Activated CD4-positive, alpha-beta T cell treated with anti-CD3 and anti-CD28 coated beads for 1 hour (primary cell): ENCODE measurements around the gene ANAPC13.

Source experiments
- DNase-seq: peaks from one replicate; pipeline ENCODE4 v3.0.0-alpha.2; 2020

Gene ANAPC13

DNA sequence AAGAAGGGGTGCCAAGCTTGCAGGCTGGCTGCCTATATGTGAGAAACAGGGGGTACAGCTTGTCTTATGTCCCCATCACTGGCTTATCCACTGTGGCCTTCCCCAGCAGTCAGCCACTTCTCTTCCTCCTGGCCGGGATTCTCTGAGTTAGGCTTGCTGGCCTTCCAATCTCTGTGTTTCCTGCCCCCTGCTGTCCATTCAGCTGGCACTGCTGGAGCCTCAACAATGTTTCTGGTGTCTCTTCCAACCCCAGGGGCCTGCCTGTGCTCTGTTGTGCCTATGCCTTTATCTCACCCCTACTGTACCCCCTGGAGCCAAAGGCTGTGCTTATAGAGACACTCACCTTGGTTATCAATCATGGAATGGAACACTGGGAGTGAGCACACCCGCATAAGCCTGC, 36.5 kb downstream of the ANAPC13 start:
- DNase-seq, result no peak

DNA sequence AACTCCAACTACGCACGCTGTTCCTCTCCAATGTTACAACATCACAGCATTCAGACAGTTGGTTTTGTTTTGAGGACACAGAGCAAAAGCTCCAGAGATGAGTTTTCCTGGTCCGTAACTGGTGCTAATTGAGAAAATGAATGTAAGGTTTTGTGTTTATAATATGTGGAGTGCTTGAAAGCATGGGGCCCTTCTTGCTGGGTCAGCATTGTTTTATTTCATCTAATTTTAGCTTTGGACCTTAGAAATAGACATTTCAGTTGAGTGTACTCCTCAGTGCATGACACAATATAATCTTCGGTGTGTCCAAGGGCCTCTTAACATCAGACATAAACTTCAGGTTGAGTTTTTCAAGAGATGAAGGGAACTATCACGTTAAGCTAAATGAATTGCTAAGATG, 37.1 kb downstream of the ANAPC13 start:
- no peak for DNase-seq

DNA sequence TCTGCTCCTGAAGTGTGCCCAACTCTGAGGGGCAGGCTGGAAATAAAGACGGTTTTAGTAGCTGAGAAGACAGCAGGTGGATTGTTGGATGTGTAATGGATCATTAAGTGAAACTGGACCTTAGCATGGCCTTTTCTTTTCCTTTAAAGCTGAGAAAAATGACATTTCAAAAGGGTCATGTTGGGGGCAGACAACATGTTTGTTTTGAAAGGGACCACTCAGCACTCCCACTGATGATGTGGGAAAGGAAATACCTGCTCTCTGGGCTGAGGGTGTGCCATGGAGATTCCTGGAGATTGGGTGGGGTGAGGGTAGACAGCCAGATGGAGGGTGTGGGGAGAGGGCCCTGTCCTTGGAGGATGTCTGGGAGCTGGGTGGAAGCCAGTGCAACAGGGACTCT, 38.4 kb downstream of the ANAPC13 start:
- DNase-seq, result no peak

GRCh38 chr3:134446800-134447199, 39.0 kb downstream of the ANAPC13 start:
- DNase-seq, result no peak

DNA sequence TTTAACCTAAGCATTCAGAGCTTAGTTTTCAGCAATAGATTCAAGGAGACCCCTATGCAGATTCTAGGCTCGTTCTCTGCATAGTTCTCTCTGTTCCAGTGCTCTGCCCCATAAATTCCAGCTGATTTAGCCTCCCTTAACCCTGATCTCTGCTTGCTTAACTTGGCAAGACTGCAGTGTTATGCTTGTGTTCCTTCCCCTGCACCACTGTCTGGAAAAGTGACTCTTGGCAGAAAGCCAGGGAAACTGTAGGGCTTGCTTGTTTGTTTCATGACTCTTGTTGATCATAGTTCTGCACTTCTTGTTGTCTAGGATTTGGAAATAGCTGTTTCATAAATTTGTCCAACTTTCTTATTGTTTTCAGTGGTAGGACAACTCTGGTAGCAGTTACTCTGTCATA, 40.1 kb downstream of the ANAPC13 start:
- DNase-seq, result no peak

DNA sequence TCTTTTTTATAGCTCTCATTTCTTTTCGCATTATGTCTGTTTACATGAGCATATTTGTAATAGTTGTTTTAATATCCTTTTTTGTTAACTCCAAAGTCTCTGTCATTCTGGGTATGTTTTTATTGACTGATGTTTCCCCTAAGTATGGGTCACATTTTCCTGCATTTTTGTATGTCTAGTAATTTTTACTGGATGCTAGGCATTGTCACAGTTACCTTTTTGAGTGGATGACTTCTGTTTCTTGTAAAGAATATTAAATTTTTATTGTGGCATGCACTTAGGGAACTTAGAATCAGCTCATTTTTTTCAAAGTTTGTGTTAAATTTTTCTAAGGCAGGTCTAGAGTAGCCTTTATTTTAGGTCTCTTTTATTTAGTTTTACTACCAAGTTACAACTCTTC, 40.7 kb downstream of the ANAPC13 start:
- no peak for DNase-seq

DNA sequence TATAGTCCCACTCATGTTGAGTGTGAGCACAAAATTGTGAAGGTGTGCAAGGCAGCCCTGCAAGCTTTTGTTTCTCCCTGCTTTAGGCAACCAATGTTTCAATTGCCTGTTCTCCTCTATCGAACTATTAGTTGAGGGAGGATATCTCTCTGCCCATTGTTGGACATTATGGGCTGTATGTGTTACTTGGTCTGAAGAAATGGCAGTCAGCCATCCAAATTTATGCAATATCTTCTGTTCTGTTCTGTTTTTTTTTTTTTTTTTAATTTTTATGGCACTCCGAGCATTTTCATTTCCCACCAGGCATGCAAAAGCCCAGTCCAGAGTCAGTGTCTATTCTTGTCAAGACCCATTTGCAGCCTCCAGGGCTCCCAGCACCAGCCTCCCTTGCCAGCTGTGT, 44.0 kb downstream of the ANAPC13 start:
- no peak for DNase-seq

DNA sequence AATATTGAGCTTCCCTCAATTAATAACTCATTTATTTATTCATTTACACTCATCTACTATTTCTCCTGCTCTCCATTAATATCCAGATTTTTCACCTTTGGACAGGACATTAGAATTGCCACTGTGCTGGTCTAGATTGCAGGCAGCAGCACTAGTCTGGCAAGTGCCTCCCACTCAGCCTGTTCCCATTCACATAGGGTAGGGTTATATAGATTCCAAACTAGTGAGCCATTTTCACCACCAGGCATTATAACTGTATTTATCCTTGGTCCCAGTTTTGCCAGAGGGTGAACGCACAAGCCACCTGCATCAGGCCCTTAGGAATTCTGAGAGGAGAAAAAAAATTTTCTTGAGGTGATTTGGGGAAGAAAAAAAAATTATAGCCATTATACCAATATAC, 44.5 kb downstream of the ANAPC13 start:
- no peak for DNase-seq

DNA sequence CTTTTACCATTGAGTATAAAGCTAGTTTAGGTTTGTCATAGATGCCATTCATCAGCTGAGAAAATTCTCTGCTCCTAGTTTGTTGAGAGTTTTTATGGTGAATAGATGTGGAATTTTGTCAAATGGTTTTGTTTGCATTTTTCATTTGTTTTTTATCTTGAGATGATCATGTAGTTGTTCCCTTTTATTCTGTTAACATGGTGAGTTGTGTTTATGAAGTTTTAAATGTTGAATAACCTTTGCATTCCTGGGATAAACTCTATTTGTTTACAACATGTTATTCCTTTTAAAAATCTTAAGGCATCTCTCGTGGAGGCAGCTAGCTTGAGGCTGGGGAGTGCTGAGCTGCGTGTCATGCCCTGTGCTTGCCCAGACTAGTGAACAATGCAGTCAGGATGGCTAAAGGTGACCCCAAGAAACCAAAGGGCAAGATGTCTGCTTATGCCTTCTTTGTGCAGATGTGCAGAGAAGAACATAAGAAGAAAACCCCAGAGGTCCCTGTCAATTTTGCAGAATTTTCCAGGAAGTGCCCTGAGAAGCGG, 48.5 kb downstream of the ANAPC13 start:
- DNase-seq, result no peak

DNA sequence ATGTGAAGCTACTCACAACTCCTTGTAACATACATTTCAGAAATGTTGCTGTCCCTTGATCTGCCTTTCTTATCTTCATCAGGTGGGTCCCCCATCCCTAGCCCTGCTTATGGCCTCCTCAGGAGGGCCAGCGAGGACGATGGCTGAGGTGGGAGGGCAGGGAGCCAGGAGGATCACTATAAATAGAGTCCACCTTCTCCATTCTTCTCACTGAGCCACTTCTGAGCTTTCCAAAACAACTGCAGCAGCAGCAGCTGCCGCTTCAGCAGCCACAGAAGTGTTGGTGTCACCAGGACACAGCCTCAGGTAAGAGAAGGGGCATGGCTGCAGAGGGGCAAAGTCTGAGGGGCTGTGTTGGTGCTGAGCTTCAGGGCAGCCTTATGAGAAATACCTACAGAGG, 53.5 kb downstream of the ANAPC13 start:
- no peak for DNase-seq

GRCh38 chr3:134430950-134431445, 54.8 kb downstream of the ANAPC13 start:
- DNase-seq, result no peak

DNA sequence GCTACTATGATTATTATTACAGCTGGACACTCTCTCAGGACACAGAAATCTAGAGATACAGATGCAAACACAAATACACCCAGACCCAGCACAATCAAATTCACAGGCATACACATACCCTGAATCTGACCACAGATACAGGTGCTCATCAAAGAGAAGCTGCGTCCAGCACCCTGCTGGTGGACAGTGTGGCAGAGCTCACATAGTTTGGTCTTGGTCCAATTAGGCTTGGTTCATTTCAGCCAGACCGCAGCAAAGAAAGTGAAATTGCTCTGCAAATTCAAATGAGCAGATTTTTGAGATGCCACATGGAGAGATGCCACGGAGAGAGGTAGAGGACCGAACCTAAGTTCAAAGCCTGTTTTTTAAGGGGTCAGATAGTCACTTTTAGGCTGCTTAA, 55.6 kb downstream of the ANAPC13 start:
- no peak for DNase-seq

GRCh38 chr3:134428401-134428800, 57.4 kb downstream of the ANAPC13 start:
- DNase-seq, result no peak
